WTC11 (cell line): ENCODE data around the gene CREBRF. TPM values are rescaled to one million over a fixed set of nuclear protein-coding genes. Genes with fewer than 3 reads are reported as not detected.

Experiments used
- ATAC-seq: fragments of 200-7000 bp; cut with Tn5 transposase; 2 replicates; pipeline ENCODE4 v1.10.0; 2021; ENCODE audit warnings: mild to moderate bottlenecking, moderate library complexity
- CTCF ChIA-PET: fragments of 300-600 bp; sonication (Branson Sonifier 250); formaldehyde crosslinking; loops from one replicate; lab custom pipeline; 2021; ENCODE audit warnings: antibody characterized with exemption; lab: Charles Lee
- POLR2A ChIA-PET: fragments of 350-600 bp; sonication (Branson Sonifier 250); formaldehyde crosslinking; loops from one replicate; lab custom pipeline; 2021; ENCODE audit warnings: antibody characterized with exemption; lab: Charles Lee
- DNase-seq: peaks from one replicate; pipeline ENCODE4 v3.0.0; 2021; ENCODE audit warnings: low spot score
- H3K27ac Mint-ChIP-seq: 2 replicates; pipeline ENCODE4 v1.8.0; 2021; ENCODE audit warnings: mixed read lengths
- H3K27me3 Mint-ChIP-seq: 2 replicates; pipeline ENCODE4 v1.8.0; 2021; ENCODE audit warnings: low read depth, mild to moderate bottlenecking, moderate library complexity, mixed read lengths
- H3K36me3 Mint-ChIP-seq: 2 replicates; pipeline ENCODE4 v1.8.0; 2021; ENCODE audit warnings: mixed read lengths
- H3K4me1 Mint-ChIP-seq: 2 replicates; pipeline ENCODE4 v1.8.0; 2022; ENCODE audit warnings: mixed read lengths
- H3K4me3 Mint-ChIP-seq: 2 replicates; pipeline ENCODE4 v1.8.0; 2021; ENCODE audit warnings: mild to moderate bottlenecking, moderate library complexity, mixed read lengths
- H3K9me3 Mint-ChIP-seq: 2 replicates; pipeline ENCODE4 v1.8.0; 2021; ENCODE audit warnings: mixed read lengths
- AR ChIP-seq: fragments of 250-450 bp; sonication (Bioruptor Pico); IDR thresholded peaks from 2 replicates; pipeline ENCODE4 v1.9.0; 2021; ENCODE audit warnings: mild to moderate bottlenecking
- ATF1 ChIP-seq: sonication (generic); formaldehyde crosslinking; IDR thresholded peaks from 2 replicates; pipeline ENCODE4 v1.8.1; 2023; ENCODE audit warnings: mild to moderate bottlenecking, moderate library complexity, missing genetic modification reagents
- ATF6 ChIP-seq: sonication (generic); formaldehyde crosslinking; IDR thresholded peaks from 2 replicates; pipeline ENCODE4 v1.8.1; 2023; ENCODE audit warnings: mild to moderate bottlenecking, missing genetic modification reagents
- CBFB ChIP-seq: sonication (generic); formaldehyde crosslinking; IDR thresholded peaks from 2 replicates; pipeline ENCODE4 v1.8.1; 2022; ENCODE audit warnings: mild to moderate bottlenecking, low read depth, missing genetic modification reagents
- ETV6 ChIP-seq: sonication (generic); formaldehyde crosslinking; IDR thresholded peaks from 2 replicates; pipeline ENCODE4 v1.8.1; 2022; ENCODE audit warnings: mild to moderate bottlenecking, missing genetic modification reagents
- GRHL2 ChIP-seq: fragments of 250-450 bp; sonication (Bioruptor Pico); IDR thresholded peaks from 2 replicates; pipeline ENCODE4 v1.8.0; 2022; ENCODE audit warnings: mild to moderate bottlenecking, moderate library complexity; ENCODE audit not compliant: insufficient replicate concordance, severe bottlenecking
- HMGA2 ChIP-seq: fragments of 250-450 bp; sonication (Bioruptor Pico); IDR thresholded peaks from 2 replicates; pipeline ENCODE4 v1.4.0; 2021; ENCODE audit warnings: mild to moderate bottlenecking, moderate library complexity
- JAZF1 ChIP-seq: fragments of 250-450 bp; sonication (Bioruptor Pico); IDR thresholded peaks from 2 replicates; pipeline ENCODE4 v1.9.0; 2021; ENCODE audit warnings: moderate library complexity, mild to moderate bottlenecking, inconsistent platforms
- MYBL2 ChIP-seq: sonication (generic); formaldehyde crosslinking; IDR thresholded peaks from 2 replicates; pipeline ENCODE4 v1.8.1; 2023; ENCODE audit warnings: mild to moderate bottlenecking, moderate library complexity, missing genetic modification reagents
- NR3C1 ChIP-seq: sonication (generic); formaldehyde crosslinking; conservative IDR thresholded peaks from 2 replicates; pipeline ENCODE4 v1.8.1; 2023; ENCODE audit warnings: low read depth, mild to moderate bottlenecking, missing genetic modification reagents
- PREB ChIP-seq: sonication (generic); formaldehyde crosslinking; IDR thresholded peaks from 2 replicates; pipeline ENCODE4 v1.8.1; 2022; ENCODE audit warnings: mild to moderate bottlenecking, missing genetic modification reagents, moderate library complexity, borderline replicate concordance
- TP53 ChIP-seq: sonication (generic); formaldehyde crosslinking; IDR thresholded peaks from 2 replicates; pipeline ENCODE4 v1.8.1; 2023; ENCODE audit warnings: mild to moderate bottlenecking, missing genetic modification reagents
- ZNF121 ChIP-seq: sonication (generic); formaldehyde crosslinking; IDR thresholded peaks from 2 replicates; pipeline ENCODE4 v1.8.0; 2023; ENCODE audit warnings: missing genetic modification reagents
- ZNF396 ChIP-seq: fragments of 250-450 bp; sonication (Bioruptor Pico); IDR thresholded peaks from 2 replicates; pipeline ENCODE4 v1.8.0; 2021; ENCODE audit warnings: mild to moderate bottlenecking, moderate library complexity, borderline replicate concordance
- ZNF416 ChIP-seq: fragments of 250-450 bp; sonication (Bioruptor Pico); IDR thresholded peaks from 2 replicates; pipeline ENCODE4 v1.9.0; 2021; ENCODE audit warnings: mild to moderate bottlenecking, inconsistent platforms
- total RNA-seq: library from RNA; stranded (reverse); gene quantifications from 3 replicates; pipeline ENCODE4 v1.2.3, GENCODE V29; 2021
- TF ChIP-seq, protein P1 (sequence below): fragments of 250-450 bp; sonication (Bioruptor Pico); IDR thresholded peaks from 2 replicates; pipeline ENCODE4 v2.1.2; 2022; ENCODE audit warnings: mild to moderate bottlenecking, moderate library complexity
- TF ChIP-seq, protein P2 (sequence below): sonication (generic); formaldehyde crosslinking; conservative IDR thresholded peaks from 2 replicates; pipeline ENCODE4 v1.8.1; 2023; ENCODE audit warnings: mild to moderate bottlenecking, low read depth, missing genetic modification reagents, moderate library complexity
- TF ChIP-seq, protein P3 (sequence below): fragments of 250-450 bp; sonication (Bioruptor Pico); IDR thresholded peaks from 2 replicates; pipeline ENCODE4 v1.9.0; 2021; ENCODE audit warnings: mild to moderate bottlenecking

The CREBRF gene
- total RNA-seq, 1 experiment from 2014 or later = 5.7 TPM

DNA sequence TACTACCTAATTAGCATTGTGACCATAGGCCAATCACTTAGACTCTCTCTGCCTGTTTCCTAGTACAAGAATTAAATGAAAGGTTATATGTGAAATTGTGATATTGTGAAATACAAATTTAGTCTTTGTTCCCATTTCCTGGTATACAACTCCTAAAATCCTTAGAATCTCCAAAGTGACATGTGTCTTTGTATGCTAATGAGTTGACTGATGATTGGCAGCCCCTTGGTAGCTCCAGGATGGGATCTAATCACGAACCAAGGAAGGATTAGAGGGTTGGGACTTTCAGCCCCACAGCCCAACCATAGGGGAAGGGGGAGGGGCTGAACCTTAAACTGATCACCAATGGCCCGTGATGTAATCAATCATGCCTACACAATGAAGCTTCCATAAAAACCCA lies 41.0 kb upstream of the CREBRF start:
- CTCF ChIA-PET = interaction anchor here (1.2 to 1.3 kb wide), 2 partner anchors 76 to 301 kb away, joined by 3 read pairs; no protein-coding TSS in a partner anchor
- Mint-ChIP-seq H3K9me3 (no peaks in the 10 kb centered on the region), H3K4me3 (no peak overlapping the region), H3K4me1 (peaks cover 26% of the 10 kb centered on the region), H3K27me3 (no peaks in the 10 kb centered on the region), H3K36me3 (peaks cover 14% of the 10 kb centered on the region), H3K27ac (0 out of 2 replicates have a peak overlapping the region, but pooled peaks have one; percentile 35)
- POLR2A ChIA-PET = interaction anchor here (0.9 kb wide), 1 partner anchor 56 kb away, joined by 5 read pairs; the partner anchor contains the start of gene RPL26L1
- DNase-seq (no peak), ATAC-seq (no peak)
- TF ChIP-seq AR (CRISPR knock-in tag) = no peak

DNA sequence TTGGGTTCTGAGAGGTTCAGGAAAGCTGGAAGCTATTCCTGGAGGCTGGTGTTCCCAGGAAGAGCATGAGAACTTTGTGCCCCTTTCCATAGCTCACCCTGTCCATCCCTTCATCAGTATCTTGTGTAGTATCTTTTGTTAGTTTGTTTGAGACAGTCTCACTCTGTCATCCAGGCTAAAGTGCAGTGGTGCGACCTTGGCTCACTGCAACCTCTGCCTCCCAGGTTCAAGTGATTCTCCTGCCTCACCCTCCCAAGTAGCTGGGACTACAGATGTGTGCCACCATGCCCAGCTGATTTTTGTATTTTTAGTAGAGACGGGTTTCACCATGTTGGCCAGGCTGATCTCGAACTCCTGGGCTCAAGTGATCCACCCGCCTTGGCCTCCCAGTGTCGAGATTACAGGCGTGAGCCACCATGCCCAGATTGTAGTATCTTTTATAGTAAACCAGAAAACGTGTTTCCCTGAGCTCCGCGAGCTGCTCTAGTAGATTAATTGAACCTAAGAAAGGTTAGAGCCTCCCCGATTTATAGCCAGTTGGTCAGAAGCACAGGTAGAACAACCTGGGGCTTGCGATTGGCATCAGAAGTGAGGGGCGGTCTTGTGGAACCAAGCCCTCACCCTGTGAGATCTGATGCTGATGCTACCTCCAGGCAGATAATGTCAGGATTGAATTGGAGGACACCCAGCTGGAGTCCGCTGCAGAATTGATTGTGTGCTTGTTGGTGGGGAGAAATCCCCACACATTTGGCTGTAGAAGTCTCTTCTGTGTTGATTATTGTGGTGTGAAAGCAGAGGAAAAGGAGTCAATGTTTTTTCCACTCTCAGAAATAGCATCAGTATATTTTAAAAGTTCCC lies 40.3 kb upstream of the CREBRF start:
- ChIA-PET POLR2A (interaction anchor here (0.9 kb wide), 1 partner anchor 57 kb away, joined by 5 read pairs; the partner anchor contains the start of gene RPL26L1), CTCF (interaction anchor here (1.0 to 1.4 kb wide), 6 partner anchors 32 to 309 kb away, joined by 3 to 7 read pairs (median 4); partner anchors contain the start of gene BNIP1)
- no peaks in the 10 kb centered on the region for H3K27me3 Mint-ChIP-seq
- DNase-seq (peak; percentile 11), ATAC-seq (no peak)
- H3K4me1 Mint-ChIP-seq = peaks cover 26% of the 10 kb centered on the region
- peaks cover 15% of the 10 kb centered on the region for H3K36me3 Mint-ChIP-seq
- peak overlapping the region; percentile 94 for H3K27ac Mint-ChIP-seq
- TF ChIP-seq PREB (CRISPR knock-in tag) = no peak
- TF ChIP-seq, protein P1, sequence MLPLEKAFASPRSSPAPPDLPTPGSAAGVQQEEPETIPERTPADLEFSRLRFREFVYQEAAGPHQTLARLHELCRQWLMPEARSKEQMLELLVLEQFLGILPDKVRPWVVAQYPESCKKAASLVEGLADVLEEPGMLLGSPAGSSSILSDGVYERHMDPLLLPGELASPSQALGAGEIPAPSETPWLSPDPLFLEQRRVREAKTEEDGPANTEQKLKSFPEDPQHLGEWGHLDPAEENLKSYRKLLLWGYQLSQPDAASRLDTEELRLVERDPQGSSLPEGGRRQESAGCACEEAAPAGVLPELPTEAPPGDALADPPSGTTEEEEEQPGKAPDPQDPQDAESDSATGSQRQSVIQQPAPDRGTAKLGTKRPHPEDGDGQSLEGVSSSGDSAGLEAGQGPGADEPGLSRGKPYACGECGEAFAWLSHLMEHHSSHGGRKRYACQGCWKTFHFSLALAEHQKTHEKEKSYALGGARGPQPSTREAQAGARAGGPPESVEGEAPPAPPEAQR (CRISPR knock-in tag) = no peak
- no peak for TF ChIP-seq ZNF396 (CRISPR knock-in tag)
- TF ChIP-seq ETV6 (CRISPR knock-in tag) = no peak
- no peak for TF ChIP-seq HMGA2 (CRISPR knock-in tag)
- TF ChIP-seq ATF1 (CRISPR knock-in tag) = no peak
- TF ChIP-seq ZNF121 (CRISPR knock-in tag) = no peak
- no peak for TF ChIP-seq JAZF1 (CRISPR knock-in tag)
- TF ChIP-seq, all 79 proteins: peak for 0
- peak overlapping the region; percentile 3; the same call in 1 of the 2 replicates for H3K4me3 Mint-ChIP-seq
- H3K9me3 Mint-ChIP-seq = no peaks in the 10 kb centered on the region

GRCh38 chr5:173016598-173017046 lies 39.5 kb upstream of the CREBRF start:
- POLR2A ChIA-PET = interaction anchor here (0.8 kb wide), 1 partner anchor 10 kb away, joined by 3 read pairs; no protein-coding TSS in a partner anchor
- CTCF ChIA-PET = interaction anchor here (1.0 to 1.4 kb wide), 4 partner anchors 32 to 309 kb away, joined by 4 to 7 read pairs (median 6); partner anchors contain the start of gene BNIP1

More at GRCh38 chr5:173016598-173017046, 39.5 kb upstream of the CREBRF start:
- ATAC-seq (peak; percentile 44; the same call in 1 of the 2 replicates), DNase-seq (no peak)
- Mint-ChIP-seq H3K4me1 (peaks cover 26% of the 10 kb centered on the region), H3K27me3 (no peaks in the 10 kb centered on the region), H3K4me3 (peak overlapping the region; percentile 3; the same call in 1 of the 2 replicates), H3K27ac (peak overlapping the region; percentile 94), H3K36me3 (peaks cover 22% of the 10 kb centered on the region), H3K9me3 (no peaks in the 10 kb centered on the region)
- TF ChIP-seq NR3C1 (CRISPR knock-in tag) (no peak), MYBL2 (no peak), JAZF1 (CRISPR knock-in tag) (no peak), GRHL2 (CRISPR knock-in tag) (no peak), TP53 (CRISPR knock-in tag) (no peak), CBFB (CRISPR knock-in tag) (no peak), ZNF396 (CRISPR knock-in tag) (no peak), ZNF416 (CRISPR knock-in tag) (no peak), ATF6 (CRISPR knock-in tag) (no peak)
- TF ChIP-seq, protein P2, sequence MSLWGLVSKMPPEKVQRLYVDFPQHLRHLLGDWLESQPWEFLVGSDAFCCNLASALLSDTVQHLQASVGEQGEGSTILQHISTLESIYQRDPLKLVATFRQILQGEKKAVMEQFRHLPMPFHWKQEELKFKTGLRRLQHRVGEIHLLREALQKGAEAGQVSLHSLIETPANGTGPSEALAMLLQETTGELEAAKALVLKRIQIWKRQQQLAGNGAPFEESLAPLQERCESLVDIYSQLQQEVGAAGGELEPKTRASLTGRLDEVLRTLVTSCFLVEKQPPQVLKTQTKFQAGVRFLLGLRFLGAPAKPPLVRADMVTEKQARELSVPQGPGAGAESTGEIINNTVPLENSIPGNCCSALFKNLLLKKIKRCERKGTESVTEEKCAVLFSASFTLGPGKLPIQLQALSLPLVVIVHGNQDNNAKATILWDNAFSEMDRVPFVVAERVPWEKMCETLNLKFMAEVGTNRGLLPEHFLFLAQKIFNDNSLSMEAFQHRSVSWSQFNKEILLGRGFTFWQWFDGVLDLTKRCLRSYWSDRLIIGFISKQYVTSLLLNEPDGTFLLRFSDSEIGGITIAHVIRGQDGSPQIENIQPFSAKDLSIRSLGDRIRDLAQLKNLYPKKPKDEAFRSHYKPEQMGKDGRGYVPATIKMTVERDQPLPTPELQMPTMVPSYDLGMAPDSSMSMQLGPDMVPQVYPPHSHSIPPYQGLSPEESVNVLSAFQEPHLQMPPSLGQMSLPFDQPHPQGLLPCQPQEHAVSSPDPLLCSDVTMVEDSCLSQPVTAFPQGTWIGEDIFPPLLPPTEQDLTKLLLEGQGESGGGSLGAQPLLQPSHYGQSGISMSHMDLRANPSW = no peak
- TF ChIP-seq, protein P3, sequence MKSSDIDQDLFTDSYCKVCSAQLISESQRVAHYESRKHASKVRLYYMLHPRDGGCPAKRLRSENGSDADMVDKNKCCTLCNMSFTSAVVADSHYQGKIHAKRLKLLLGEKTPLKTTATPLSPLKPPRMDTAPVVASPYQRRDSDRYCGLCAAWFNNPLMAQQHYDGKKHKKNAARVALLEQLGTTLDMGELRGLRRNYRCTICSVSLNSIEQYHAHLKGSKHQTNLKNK (CRISPR knock-in tag) = no peak
